ENCODE measurements around the gene LRRC61.
"Not testable (repeated sequence)": the region's sequence is repeated elsewhere in the genome, so short reads cannot be mapped to it uniquely, and the experiment has no call there.

DNA sequence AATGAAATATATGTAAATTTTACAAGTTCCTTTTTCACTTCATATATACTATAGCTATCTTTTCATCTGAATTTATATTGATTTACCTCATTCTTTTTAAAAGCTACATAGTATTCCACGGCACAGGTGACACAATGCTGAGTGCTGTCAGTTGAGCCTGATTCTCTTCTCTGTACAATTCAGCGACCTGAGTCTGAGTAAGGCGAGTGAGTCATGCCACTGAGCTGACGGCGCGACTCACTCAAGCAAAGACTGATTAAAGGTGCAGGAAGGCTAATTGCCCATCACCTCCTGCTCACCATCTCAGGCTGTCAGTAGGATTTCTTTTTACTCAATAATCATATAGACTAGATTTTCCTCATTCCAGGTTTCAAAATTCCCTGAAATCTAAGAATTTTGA is 39.5 kb upstream of the LRRC61 start:
- not testable (repeated sequence) for TF ChIP-seq SP3 (tag by site-specific recombination; IDR thresholded peaks at IDR 0.05); ZNF768 (tag by site-specific recombination; IDR thresholded peaks at IDR 0.05); GLI2 (tag by site-specific recombination; IDR thresholded peaks at IDR 0.05; ENCODE audit: borderline replicate concordance, low read depth)
- TF ChIP-seq, protein P1, sequence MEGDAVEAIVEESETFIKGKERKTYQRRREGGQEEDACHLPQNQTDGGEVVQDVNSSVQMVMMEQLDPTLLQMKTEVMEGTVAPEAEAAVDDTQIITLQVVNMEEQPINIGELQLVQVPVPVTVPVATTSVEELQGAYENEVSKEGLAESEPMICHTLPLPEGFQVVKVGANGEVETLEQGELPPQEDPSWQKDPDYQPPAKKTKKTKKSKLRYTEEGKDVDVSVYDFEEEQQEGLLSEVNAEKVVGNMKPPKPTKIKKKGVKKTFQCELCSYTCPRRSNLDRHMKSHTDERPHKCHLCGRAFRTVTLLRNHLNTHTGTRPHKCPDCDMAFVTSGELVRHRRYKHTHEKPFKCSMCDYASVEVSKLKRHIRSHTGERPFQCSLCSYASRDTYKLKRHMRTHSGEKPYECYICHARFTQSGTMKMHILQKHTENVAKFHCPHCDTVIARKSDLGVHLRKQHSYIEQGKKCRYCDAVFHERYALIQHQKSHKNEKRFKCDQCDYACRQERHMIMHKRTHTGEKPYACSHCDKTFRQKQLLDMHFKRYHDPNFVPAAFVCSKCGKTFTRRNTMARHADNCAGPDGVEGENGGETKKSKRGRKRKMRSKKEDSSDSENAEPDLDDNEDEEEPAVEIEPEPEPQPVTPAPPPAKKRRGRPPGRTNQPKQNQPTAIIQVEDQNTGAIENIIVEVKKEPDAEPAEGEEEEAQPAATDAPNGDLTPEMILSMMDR (tag by site-specific recombination; IDR thresholded peaks at IDR 0.05): not testable (repeated sequence)
